Colonic mucosa (tissue), 4 donors: ENCODE data around the gene ACOXL. TPM values are rescaled to one million over a fixed set of nuclear protein-coding genes. Genes with fewer than 3 reads are reported as not detected.

Experiments
- DNase-seq: peaks from one replicate; pipeline ENCODE4 v3.0.0-alpha.2; 2020
- H3K27ac ChIP-seq: fragments of 200-600 bp; one replicate; pipeline ENCODE4 v1.8.0; 2021
- H3K27me3 ChIP-seq: fragments of 200-600 bp; one replicate; pipeline ENCODE4 v1.8.0; 2021
- H3K36me3 ChIP-seq: fragments of 200-600 bp; one replicate; pipeline ENCODE4 v1.8.0; 2021
- H3K4me1 ChIP-seq: fragments of 200-600 bp; one replicate; pipeline ENCODE4 v1.8.0; 2021; ENCODE audit warnings: mild to moderate bottlenecking
- H3K4me3 ChIP-seq: fragments of 200-600 bp; one replicate; pipeline ENCODE4 v1.8.0; 2021
- H3K9ac ChIP-seq, 2 donors: one replicate each; pipeline ENCODE4 v1.7.0; 2013; ENCODE audit warnings: control low read depth in 2 of 2, low read depth in 2 of 2, low read length in 2 of 2
- H3K9me3 ChIP-seq: fragments of 200-600 bp; one replicate; pipeline ENCODE4 v1.8.0; 2021
- CTCF ChIP-seq: fragments of 200-600 bp; IDR thresholded peaks from one replicate; pipeline ENCODE4 v1.8.0; 2022; ENCODE audit warnings: antibody characterized with exemption, mild to moderate bottlenecking
- intact Hi-C: fragments of 100-400 bp; cut with DNase I; formaldehyde crosslinking; loops from one replicate; pipeline ENCODE4 v1.14.1; 2022
- total RNA-seq, 2 donors: library from RNA; stranded (reverse); fragmentation: NEBNext Ultra II Directional in 1 of 2; extraction: Animal tissue kit (Norgen Biotek cat#: 25700) in 1 of 2; gene quantifications; one replicate each; pipeline ENCODE4 v1.2.1, GENCODE V29; 2021
- donor health status: healthy.
- donor health status: DM: no; HTN: no; CAD: no.
- donor health status: DM: no; HTN: no; CAD: no.

The ACOXL gene
- total RNA-seq, 2 donors from 2014 or later = 0.32 to 0.82 TPM

- no peak for TF ChIP-seq CTCF
- no peaks in the 10 kb centered on the region for H3K4me1 ChIP-seq
- H3K9me3 ChIP-seq = no peaks in the 10 kb centered on the region
- DNase-seq = no peak
- H3K9ac ChIP-seq = no peak overlapping the region
- no peaks in the 10 kb centered on the region for H3K27me3 ChIP-seq
- H3K36me3 ChIP-seq = no peaks in the 10 kb centered on the region
- H3K27ac ChIP-seq = no peak overlapping the region
- no peak overlapping the region for H3K4me3 ChIP-seq
- intact Hi-C loops = no loop called here
Observed at GRCh38 chr2:110712737-110713136, 19.6 kb upstream of the ACOXL start.

DNA sequence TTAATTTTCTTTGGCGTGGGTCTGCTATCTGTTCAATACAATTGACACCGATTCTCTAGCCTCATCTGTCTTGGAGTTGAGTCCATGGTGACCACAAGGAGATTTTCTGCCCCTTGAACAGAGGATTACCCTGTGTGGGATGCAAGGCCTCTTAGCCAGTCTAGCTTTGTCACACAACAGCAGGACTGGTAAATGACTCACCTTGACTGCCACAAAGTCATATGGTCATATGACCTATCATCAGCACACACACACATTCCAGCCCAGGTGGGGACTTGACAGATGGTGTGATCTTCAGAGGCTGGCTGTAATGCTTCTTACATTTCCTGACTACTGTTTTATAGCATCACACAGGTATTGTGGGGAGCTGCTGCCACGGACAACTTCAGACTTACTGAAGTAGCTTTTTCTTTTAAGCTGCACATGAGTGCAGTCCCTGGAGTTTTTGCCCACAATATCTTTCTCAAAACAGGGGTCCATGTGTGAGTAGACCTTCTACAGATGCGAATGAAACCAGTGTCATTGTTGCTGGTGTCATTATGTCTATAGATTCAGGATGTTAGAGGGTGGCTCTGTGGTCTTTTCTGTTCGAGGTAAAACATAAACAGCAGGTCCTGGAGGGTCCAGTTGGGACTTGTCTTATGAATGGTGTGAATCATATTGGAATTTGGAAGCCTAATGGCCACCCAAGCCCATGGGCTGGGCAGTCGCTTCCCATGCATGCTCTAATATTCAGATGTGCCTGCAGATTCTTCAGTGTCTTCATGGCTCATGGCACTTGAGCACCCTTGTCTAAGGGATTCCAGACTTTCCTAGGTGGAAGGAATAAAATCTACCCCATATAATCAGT lies 18.6 kb upstream of the ACOXL start:
- DNase-seq = no peak
- intact Hi-C loops = no loop called here
- H3K27ac ChIP-seq = no peak overlapping the region

DNA sequence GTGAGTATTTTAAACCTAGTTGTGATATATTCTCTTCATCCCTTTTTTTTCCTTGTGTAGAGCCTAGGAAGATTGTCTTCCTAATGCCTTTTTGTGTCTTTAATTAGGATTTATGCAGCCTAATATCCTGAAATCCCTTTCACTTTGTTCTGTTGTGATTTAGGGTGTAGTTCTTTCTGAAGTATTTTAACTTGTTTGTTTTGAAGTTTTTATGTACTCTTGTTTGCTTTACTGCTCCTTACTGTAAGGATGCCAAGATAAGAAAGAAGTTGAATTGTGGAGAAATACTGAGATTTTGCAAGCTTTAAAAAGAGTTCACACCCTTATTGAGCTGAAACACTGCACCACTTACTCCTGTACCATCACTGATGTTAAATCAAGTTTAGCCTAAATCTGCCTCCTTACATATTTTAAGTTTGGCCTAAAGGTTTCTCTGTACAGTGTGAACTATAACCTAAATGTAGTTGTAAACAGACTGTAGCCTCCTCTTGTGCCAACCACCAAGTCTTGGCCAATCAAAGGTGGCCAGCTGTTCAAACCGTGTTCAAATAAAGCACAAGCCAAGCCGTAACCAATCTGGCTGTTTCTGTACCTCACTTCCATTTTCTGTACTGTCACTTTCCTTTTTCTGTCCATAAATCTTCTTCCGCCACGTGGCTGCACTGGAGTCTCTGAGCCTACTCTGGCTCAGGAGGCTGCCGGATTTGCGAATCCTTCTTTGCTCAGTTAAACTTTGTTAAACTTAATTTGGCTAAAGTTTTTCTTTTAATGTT lies 17.7 kb upstream of the ACOXL start:
- peak; percentile 56 for DNase-seq
- Histone ChIP-seq H3K36me3 (no peaks in the 10 kb centered on the region), H3K9me3 (no peaks in the 10 kb centered on the region), H3K4me1 (no peaks in the 10 kb centered on the region), H3K27me3 (no peaks in the 10 kb centered on the region), H3K4me3 (no peak overlapping the region), H3K9ac (no peak overlapping the region), H3K27ac (no peak overlapping the region)
- no peak for TF ChIP-seq CTCF
- intact Hi-C loops = no loop called here

More for the DNA sequence above, 18.6 kb upstream of the ACOXL start:
- no peak for TF ChIP-seq CTCF
- Histone ChIP-seq H3K4me1 (no peaks in the 10 kb centered on the region), H3K9ac (no peak overlapping the region), H3K36me3 (no peaks in the 10 kb centered on the region), H3K4me3 (no peak overlapping the region), H3K9me3 (no peaks in the 10 kb centered on the region), H3K27me3 (no peaks in the 10 kb centered on the region)

- TF ChIP-seq CTCF = no peak
- intact Hi-C loops = no loop called here
- Histone ChIP-seq H3K36me3 (no peaks in the 10 kb centered on the region), H3K4me3 (no peak overlapping the region), H3K27ac (no peak overlapping the region), H3K9ac (no peak overlapping the region), H3K9me3 (no peaks in the 10 kb centered on the region), H3K27me3 (no peaks in the 10 kb centered on the region), H3K4me1 (no peaks in the 10 kb centered on the region)
- no peak for DNase-seq
Observed at GRCh38 chr2:110716959-110717645, 15.3 kb upstream of the ACOXL start.

DNA sequence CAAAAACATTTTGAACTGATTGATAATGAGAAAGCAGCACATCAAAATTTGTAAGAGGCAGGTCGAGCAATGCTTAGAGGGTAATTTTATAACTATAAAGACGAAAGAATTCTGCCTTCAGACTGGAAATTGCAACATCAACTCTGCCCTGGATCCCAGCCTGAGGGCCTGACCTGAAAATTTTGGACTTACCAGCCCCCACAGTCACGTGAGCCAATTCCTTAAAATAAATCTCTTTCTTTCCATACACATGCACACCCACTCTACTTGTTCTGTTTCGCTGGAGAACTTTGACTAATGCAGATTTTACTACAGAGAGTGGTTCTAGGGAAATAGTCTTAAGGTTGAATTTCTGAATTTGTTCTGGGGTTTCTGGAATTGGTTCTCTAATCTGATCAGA lies 14.6 kb upstream of the ACOXL start:
- H3K27ac ChIP-seq = no peak overlapping the region
- H3K9me3 ChIP-seq = no peaks in the 10 kb centered on the region
- no peak for TF ChIP-seq CTCF
- DNase-seq = no peak
- H3K36me3 ChIP-seq = no peaks in the 10 kb centered on the region
- no peaks in the 10 kb centered on the region for H3K27me3 ChIP-seq
- H3K9ac ChIP-seq = no peak overlapping the region
- H3K4me1 ChIP-seq = no peaks in the 10 kb centered on the region
- intact Hi-C loops = no loop called here
- H3K4me3 ChIP-seq = no peak overlapping the region
